Breast epithelium (tissue), 3 donors: ENCODE measurements around the gene UST.
"Not testable (repeated sequence)": the region's sequence is repeated elsewhere in the genome, so short reads cannot be mapped to it uniquely, and the experiment has no call there.

Experiments
- POLR2A ChIP-seq: fragments of 450-650 bp; IDR thresholded peaks from one replicate; pipeline ENCODE4 v1.6.1; 2016; ENCODE audit warnings: antibody characterized with exemption, mild to moderate bottlenecking, moderate library complexity
- POLR2AphosphoS5 ChIP-seq, 3 donors: sonication (generic); formaldehyde crosslinking; IDR thresholded peaks; one replicate each; pipeline ENCODE4 v1.6.1; 2017; ENCODE audit warnings: antibody characterized with exemption in 3 of 3
- TF ChIP-seq, protein P1 (sequence below), 3 donors: fragments of 450-650 bp; IDR thresholded peaks; one replicate each; pipeline ENCODE4 v1.5.1; 2016 to 2017; ENCODE audit warnings: antibody characterized with exemption in 3 of 3, mild to moderate bottlenecking in 3 of 3, moderate library complexity in 3 of 3

DNA sequence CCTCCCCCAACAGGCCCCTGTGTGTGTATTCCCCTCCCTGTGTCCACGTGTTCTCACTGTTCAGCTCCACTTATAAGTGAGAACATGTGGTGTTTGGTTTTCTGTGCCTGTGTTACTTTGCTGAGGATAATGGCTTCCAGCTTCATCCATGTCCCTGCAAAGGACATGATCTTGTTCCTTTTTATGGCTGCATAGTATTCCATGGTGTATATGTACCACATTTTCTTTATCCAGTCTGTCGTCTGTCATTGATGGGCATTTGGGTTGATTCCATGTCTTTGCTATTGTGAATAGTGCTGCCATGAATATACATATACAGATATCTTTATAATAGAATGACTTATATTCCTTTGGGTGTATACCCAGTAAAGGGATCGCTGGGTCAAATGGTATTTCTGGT, 106.3 kb downstream of the UST start:
- TF ChIP-seq, protein P1, sequence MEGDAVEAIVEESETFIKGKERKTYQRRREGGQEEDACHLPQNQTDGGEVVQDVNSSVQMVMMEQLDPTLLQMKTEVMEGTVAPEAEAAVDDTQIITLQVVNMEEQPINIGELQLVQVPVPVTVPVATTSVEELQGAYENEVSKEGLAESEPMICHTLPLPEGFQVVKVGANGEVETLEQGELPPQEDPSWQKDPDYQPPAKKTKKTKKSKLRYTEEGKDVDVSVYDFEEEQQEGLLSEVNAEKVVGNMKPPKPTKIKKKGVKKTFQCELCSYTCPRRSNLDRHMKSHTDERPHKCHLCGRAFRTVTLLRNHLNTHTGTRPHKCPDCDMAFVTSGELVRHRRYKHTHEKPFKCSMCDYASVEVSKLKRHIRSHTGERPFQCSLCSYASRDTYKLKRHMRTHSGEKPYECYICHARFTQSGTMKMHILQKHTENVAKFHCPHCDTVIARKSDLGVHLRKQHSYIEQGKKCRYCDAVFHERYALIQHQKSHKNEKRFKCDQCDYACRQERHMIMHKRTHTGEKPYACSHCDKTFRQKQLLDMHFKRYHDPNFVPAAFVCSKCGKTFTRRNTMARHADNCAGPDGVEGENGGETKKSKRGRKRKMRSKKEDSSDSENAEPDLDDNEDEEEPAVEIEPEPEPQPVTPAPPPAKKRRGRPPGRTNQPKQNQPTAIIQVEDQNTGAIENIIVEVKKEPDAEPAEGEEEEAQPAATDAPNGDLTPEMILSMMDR (IDR thresholded peaks at IDR 0.05): not testable (repeated sequence)
- not testable (repeated sequence) for TF ChIP-seq POLR2A; POLR2AphosphoS5 (IDR thresholded peaks at IDR 0.05)
